GM12878 (cell line): ENCODE data around the gene STARD4. TPM values are rescaled to one million over a fixed set of nuclear protein-coding genes. Genes with fewer than 3 reads are reported as not detected.
A peak's percentile ranks its signal among the peaks of the same experiment; 100 is the strongest.

Source experiments
- ATAC-seq: fragments of 200-7000 bp; cut with Tn5 transposase; 3 replicates; pipeline ENCODE4 v1.9.1; 2020; ENCODE audit warnings: mild to moderate bottlenecking, moderate library complexity
- BruUV-seq: library from RNA; stranded (reverse); fragments of 400-500 nt; replicated peaks from 2 replicates; lab custom pipeline; 2021; lab: Mats Ljungman, UMichigan
- CTCF ChIA-PET: fragments of 300-600 bp; sonication (Branson Sonifier 250); formaldehyde crosslinking; extraction: SDS; loops from one replicate; lab custom pipeline; 2021; ENCODE audit warnings: inconsistent platforms; lab: Yijun Ruan, JAX
- POLR2A ChIA-PET: fragments of 350-600 bp; formaldehyde crosslinking; extraction: SDS; loops from one replicate; lab custom pipeline; 2021; ENCODE audit warnings: inconsistent platforms; lab: Charles Lee
- RAD21 ChIA-PET: fragments of 300-600 bp; sonication (Branson Sonifier 250); formaldehyde crosslinking; loops from one replicate; lab custom pipeline; 2023; ENCODE audit warnings: antibody characterized with exemption; ENCODE audit not compliant: unreplicated experiment; lab: Charles Lee
- SMC1A ChIA-PET: fragments of 300-600 bp; sonication (Branson Sonifier 250); formaldehyde crosslinking; loops from one replicate; lab custom pipeline; 2023; ENCODE audit not compliant: unreplicated experiment, uncharacterized antibody; lab: Charles Lee
- DNase-seq: peaks from one replicate; pipeline ENCODE4 v3.0.0-alpha.2; 2011; ENCODE audit warnings: low read depth, low spot score
- FAIRE-seq: peaks from 3 replicates; lab custom pipeline; 2011; peaks lifted over from hg19 to GRCh38; lab: Jason Lieb, UNC
- H2AFZ ChIP-seq: 2 replicates; pipeline ENCODE4 v1.6.0; 2011; ENCODE audit warnings: low read depth, low read length, control low read depth; ENCODE audit not compliant: control insufficient read depth
- H3K27ac ChIP-seq: 2 replicates; pipeline ENCODE4 v1.5.1; 2011; ENCODE audit warnings: control low read depth; ENCODE audit not compliant: control insufficient read depth, insufficient read depth
- H3K27me3 ChIP-seq, 2 experiments: replicated peaks in 1 of 2; 2 replicates each; pipeline versions ENCODE4 v1.6.0 to v1.6.1; 2011; ENCODE audit warnings: low read length in 1 of 2; ENCODE audit not compliant: control insufficient read depth in 2 of 2, insufficient read depth in 2 of 2
- H3K36me3 ChIP-seq, 2 experiments: 2 replicates each; pipeline ENCODE4 v1.5.1; 2011; ENCODE audit warnings: low read length in 1 of 2; ENCODE audit not compliant: control insufficient read depth in 2 of 2, insufficient read depth in 2 of 2
- H3K4me1 ChIP-seq: 2 replicates; pipeline ENCODE4 v1.6.1; 2011; ENCODE audit warnings: mild to moderate bottlenecking, low read length, moderate library complexity, mixed read lengths; ENCODE audit not compliant: control insufficient read depth, insufficient read depth
- H3K4me2 ChIP-seq: 2 replicates; pipeline ENCODE4 v1.6.0; 2011; ENCODE audit warnings: control low read depth; ENCODE audit not compliant: control insufficient read depth, insufficient read depth
- H3K4me3 ChIP-seq: fragments of 200-600 bp; sonication (generic); 2 replicates; pipeline ENCODE4 v1.5.1; 2016
- H3K79me2 ChIP-seq: 2 replicates; pipeline ENCODE4 v1.6.0; 2011; ENCODE audit warnings: low read length; ENCODE audit not compliant: control insufficient read depth, insufficient read depth
- H3K9ac ChIP-seq: 2 replicates; pipeline ENCODE4 v1.8.0; 2011; ENCODE audit warnings: low read length, control low read depth, mixed read lengths; ENCODE audit not compliant: control insufficient read depth, insufficient read depth
- H3K9me3 ChIP-seq: replicated peaks from 3 replicates; pipeline ENCODE4 v1.5.1; 2011; ENCODE audit warnings: mild to moderate bottlenecking, low read length; ENCODE audit not compliant: control insufficient read depth, insufficient read depth
- H4K20me1 ChIP-seq: 2 replicates; pipeline ENCODE4 v1.6.0; 2011; ENCODE audit not compliant: control insufficient read depth, insufficient read depth
- CBX3 ChIP-seq: fragments of 200-600 bp; sonication (generic); IDR thresholded peaks from 2 replicates; pipeline ENCODE4 v1.6.1; 2016; ENCODE audit warnings: low read depth, borderline replicate concordance
- EZH2 ChIP-seq: IDR thresholded peaks from 2 replicates; pipeline ENCODE4 v1.6.1; 2012; ENCODE audit warnings: low read depth, mild to moderate bottlenecking, control low read depth, inconsistent platforms, low read length, borderline replicate concordance; ENCODE audit not compliant: control insufficient read depth
- SP1 ChIP-seq: IDR thresholded peaks from one replicate; pipeline ENCODE4 v1.6.1; 2011; ENCODE audit warnings: low read depth, low read length
- SPI1 ChIP-seq: IDR thresholded peaks from 2 replicates; pipeline ENCODE4 v1.6.1; 2011; ENCODE audit warnings: low read depth, mild to moderate bottlenecking, low read length, moderate library complexity, borderline replicate concordance; ENCODE audit not compliant: insufficient read depth
- TARDBP ChIP-seq: IDR thresholded peaks from 2 replicates; pipeline ENCODE4 v1.6.1; 2016; ENCODE audit warnings: borderline replicate concordance
- YY1 ChIP-seq: IDR thresholded peaks from 2 replicates; pipeline ENCODE4 v1.6.1; 2011; ENCODE audit warnings: low read depth, mild to moderate bottlenecking, low read length
- WGBS: methylation state at CpG from one replicate; pipeline ENCODE4 v1.1.6; 2016; ENCODE audit warnings: low lambda C conversion rate; ENCODE audit not compliant: insufficient replicate concordance, insufficient coverage; ENCODE audit errors: missing lambda C conversion rate; 5-methylcytosine and 5-hydroxymethylcytosine counted together
- in situ Hi-C: fragments of 300-500 bp; cut with MboI; formaldehyde crosslinking; loops from 9 replicates; pipeline ENCODE4 v1.14.3; 2018; ENCODE audit warnings: mixed read lengths
- intact Hi-C: fragments of 100-400 bp; cut with micrococcal nuclease; formaldehyde crosslinking; loops from one replicate; pipeline ENCODE4 v1.14.2; 2022; ENCODE audit not compliant: unreplicated experiment
- polyA plus RNA-seq, 11 experiments: library from polyadenylated mRNA; depleted of rRNA in 4 of 11; unstranded in 6 of 11; stranded (reverse) in 5 of 11; fragments of >200 nt; fragmentation: Nextera tagmentation in 4 of 11; fragmentation: Illumina TruSeq in 1 of 11; extraction: Ambion mirVana in 4 of 11; extraction: Trizol in 1 of 11; gene quantifications; 1 replicate in 1 of 11; 2 replicates in 10 of 11; pipeline versions ENCODE4 v1.2.1 to v1.2.3, GENCODE V29; 2011 to 2016; ENCODE audit warnings: inconsistent platforms in 2 of 11, missing spikeins in 2 of 11, low read depth in 1 of 11
- total RNA-seq, 4 experiments: library from RNA; depleted of rRNA in 3 of 4; stranded (reverse); fragments of >200 nt in 3 of 4; fragmentation: Illumina TruSeq in 1 of 4; extraction: Trizol in 1 of 4; gene quantifications; 2 replicates each; pipeline versions ENCODE4 v1.2.1 to v1.2.3, GENCODE V29; 2013 to 2021

The STARD4 gene
- total and polyA plus RNA-seq, 10 of the 15 experiments (the other 5 are each of a cell fraction or from before 2014, with no cell fraction given), result 41.9 to 190 (median 71.6) TPM

- no peak overlapping the region for H3K4me2 ChIP-seq
- peaks cover 0 to 3% of the 10 kb centered on the region in 2 experiments; a peak in 1 of 4 replicates for H3K36me3 ChIP-seq
- FAIRE-seq, result no peak
- WGBS, result 18% methylated on average over 2 of the region's 2 CpGs
- DNase-seq, result no peak
- POLR2A ChIA-PET, result interaction anchor here (0.6 kb wide), 1 partner anchor 304 kb away, joined by 3 read pairs; no protein-coding TSS in a partner anchor
- TF ChIP-seq YY1, result 0 out of 2 replicates have a peak, but pooled peaks have one; percentile 25
- TF ChIP-seq EZH2, result no peak
- TF ChIP-seq SPI1, result peak; percentile 23; the same call in 1 of the 2 replicates
- TF ChIP-seq CBX3, result no peak
- TF ChIP-seq SP1, result no peak
- TF ChIP-seq TARDBP, result no peak
- SMC1A ChIA-PET, result interaction anchor here (0.6 to 3.3 kb wide), 6 partner anchors 7 to 303 kb away, joined by 3 to 17 read pairs (median 4); no protein-coding TSS in a partner anchor
- in situ Hi-C loops, result no loop called here
- H3K79me2 ChIP-seq, result no peaks in the 10 kb centered on the region
- no peak overlapping the region for H3K4me3 ChIP-seq
- intact Hi-C loops, result loop anchor here (2.0 kb wide), 1 partner anchor 303 kb away; no protein-coding TSS in a partner anchor
- no peaks in the 10 kb centered on the region for H3K27me3 ChIP-seq
- no peak overlapping the region for H3K27ac ChIP-seq
- H3K9me3 ChIP-seq, result peaks cover 2% of the 10 kb centered on the region; the same call in 2 of the 3 replicates
- H4K20me1 ChIP-seq, result no peaks in the 10 kb centered on the region
- H2AFZ ChIP-seq, result no peak overlapping the region
- no TSS peak for BruUV-seq
- peak; percentile 31; the same call in 1 of the 3 replicates for ATAC-seq
- peaks cover 3% of the 10 kb centered on the region; the same call in 1 of the 2 replicates for H3K4me1 ChIP-seq
- RAD21 ChIA-PET, result interaction anchor here (1.1 to 2.0 kb wide), 4 partner anchors 105 to 685 kb away, joined by 3 to 6 read pairs (median 4); no protein-coding TSS in a partner anchor
- CTCF ChIA-PET, result interaction anchor here (0.6 to 2.1 kb wide), 10 partner anchors 16 to 330 kb away, joined by 3 to 11 read pairs (median 4); no protein-coding TSS in a partner anchor
- no peak overlapping the region for H3K9ac ChIP-seq
These were observed 50.4 kb downstream of the STARD4 start for GRCh38 chr5:111461934-111462333.
